Activated gamma-delta T cell (primary cell): ENCODE data around the gene SLC13A4.
"Not testable (repeated sequence)": the region's sequence is repeated elsewhere in the genome, so short reads cannot be mapped to it uniquely, and the experiment has no call there.

Source experiments
- DNase-seq: peaks from one replicate; lab custom pipeline; 2025; lab: John Stamatoyannopoulos, UW

SLC13A4 gene

DNA sequence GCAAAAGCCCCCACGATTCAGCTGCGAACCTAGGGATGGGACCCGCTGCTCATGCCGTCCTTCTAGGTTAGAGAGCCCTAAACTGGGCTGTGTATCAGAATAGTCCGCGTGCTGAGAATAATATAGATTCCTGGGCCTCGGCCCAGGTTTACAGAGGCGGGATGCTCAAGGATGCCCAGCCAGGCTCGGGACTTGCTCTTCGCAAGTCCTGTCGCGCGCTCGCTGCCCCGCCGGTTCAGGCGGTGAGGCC is 65.9 kb downstream of the SLC13A4 start:
- DNase-seq, result no peak

DNA sequence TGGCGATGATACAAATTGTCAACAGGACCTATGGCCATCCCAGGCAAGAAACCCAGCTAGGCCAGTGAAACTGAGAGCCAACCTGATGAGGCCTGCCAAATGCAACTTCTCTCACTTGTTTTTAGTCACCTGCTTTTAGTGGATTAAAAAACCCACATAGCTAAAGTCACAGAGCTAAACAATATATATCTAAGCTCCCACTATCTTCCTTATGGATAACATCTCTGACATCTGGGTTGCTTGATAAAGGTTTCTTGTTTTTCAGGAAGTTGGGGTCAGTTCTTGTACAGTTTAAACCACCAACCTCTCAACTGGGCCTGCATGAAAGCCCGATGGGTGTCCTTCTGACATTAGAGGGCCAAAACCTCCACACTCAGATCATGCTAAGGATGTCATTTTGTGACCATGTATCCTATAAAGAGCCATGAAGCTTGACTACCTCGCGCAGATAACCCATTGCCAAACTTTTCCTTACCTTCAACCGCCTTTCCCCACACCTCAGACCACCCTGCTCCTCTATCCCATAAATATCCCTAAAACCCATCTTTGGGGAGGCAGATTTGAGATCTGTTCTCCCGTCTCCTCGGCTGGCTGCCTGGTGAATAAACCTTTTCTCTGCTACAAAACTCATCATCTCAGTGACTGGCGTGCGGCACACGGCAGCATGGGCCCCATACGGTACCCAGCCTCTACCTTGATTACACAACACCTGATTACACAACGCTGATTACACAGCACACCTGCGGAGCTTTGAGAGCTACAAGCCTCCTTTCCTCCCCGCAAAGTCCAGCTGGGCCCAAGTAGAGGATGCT is 66.5 kb downstream of the SLC13A4 start:
- DNase-seq, result no peak

DNA sequence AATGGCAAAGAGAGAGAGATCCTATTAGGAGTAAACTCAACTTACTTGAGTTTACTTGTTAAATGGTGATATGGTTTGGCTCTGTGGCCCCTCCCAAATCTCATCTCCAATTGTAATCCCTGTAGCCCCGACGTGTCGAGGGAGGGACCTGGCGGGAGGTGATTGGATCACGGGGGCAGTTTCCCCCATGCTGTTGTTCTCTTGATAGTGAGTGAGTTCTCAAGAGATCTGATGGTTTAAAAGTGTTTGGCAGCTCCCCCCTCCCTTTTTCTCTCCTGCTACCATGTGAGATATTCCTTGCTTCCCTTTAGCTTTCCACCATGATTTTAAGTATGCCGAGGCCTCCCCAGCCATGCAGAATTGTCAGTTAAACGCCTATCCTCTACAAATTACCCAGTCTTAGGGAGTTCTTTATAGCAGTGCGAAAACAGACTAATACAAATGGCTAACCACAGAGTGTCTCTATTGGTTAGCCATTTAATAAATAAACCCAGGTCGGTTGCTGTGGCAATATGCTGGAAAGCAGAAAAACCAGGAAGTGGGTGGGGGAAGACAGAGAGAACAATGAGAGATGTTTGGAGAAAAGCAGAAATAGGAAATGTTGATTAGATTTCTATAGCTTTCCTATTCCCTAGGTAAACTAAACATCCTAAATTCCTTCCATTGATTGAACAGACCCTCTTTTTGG is 68.7 kb downstream of the SLC13A4 start:
- DNase-seq, result no peak

GRCh38 chr7:135658564-135658963 is 69.4 kb downstream of the SLC13A4 start:
- DNase-seq, result no peak

DNA sequence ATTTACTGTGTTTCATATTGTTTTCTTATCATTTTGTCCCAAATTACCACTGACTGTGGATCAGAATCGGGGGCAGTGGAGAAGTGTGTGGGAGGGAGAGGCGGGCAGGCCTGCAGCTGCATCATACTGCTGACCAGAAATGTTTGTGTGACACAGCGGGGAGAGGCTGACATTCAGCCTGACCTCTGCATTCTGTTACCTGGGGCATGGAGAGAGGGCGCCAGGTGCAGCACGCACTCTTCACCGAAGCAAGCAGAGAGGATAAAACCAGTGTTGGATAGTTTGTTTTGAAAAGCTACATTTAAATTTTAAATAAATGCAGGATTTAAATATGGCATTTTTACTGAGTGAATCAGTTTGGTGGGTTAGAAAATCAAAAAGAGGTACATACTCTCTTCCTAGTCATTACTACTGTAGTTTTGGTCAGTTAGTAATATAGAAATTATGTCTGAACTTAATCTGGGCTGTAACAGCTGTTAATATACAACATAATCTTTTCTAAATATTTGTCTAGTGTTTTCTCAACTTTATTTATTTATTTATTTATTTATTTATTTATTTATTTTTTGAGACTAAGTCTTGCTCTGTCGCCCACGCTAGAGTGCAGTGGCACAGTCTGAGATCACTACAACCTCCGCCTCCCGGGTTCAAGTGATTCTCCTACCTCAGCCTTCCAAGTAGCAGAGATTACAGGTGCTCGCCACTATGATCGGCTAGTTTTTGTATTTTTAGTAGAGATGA is 74.5 kb downstream of the SLC13A4 start:
- no peak for DNase-seq

- DNase-seq, result no peak
Measured at GRCh38 chr7:135650831-135651573, 77.0 kb downstream of the SLC13A4 start.

DNA sequence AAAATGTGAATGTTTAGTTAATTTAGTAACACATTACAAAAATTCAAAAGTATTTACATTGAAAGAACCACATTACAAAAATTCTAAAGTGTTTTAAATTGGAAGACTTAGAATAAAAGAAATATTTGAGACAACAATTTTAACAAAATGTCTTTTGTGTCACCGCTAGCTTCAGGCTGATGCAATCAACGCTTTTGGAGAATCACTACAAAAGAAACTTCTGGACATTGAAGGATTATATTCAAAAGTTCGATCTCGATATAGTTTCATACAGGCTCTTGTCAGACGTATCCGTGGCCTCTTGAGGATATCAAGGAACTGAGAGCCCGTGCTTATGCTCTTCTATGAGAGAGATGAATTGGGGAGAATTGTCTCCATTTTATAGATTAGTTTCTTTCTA is 79.8 kb downstream of the SLC13A4 start:
- DNase-seq, result no peak

DNA sequence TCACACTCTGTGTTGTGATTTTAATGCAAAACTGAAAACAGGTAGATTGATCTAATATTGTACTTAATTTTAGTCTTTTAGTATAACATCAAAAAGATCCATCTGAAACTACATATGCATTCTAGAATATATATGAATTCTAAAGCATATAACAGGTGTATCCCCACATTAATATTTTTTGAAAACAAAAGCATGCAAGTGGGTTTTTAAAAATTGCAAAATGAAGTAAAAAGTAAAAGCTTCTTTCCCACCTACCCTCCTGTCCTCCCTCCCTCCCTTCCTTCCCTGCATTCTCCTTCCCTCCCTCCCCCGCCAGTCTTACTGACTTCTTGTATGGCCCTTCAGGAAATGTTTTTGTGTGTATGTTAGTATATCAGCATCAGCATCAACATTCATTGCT is 80.2 kb downstream of the SLC13A4 start:
- DNase-seq, result no peak

DNA sequence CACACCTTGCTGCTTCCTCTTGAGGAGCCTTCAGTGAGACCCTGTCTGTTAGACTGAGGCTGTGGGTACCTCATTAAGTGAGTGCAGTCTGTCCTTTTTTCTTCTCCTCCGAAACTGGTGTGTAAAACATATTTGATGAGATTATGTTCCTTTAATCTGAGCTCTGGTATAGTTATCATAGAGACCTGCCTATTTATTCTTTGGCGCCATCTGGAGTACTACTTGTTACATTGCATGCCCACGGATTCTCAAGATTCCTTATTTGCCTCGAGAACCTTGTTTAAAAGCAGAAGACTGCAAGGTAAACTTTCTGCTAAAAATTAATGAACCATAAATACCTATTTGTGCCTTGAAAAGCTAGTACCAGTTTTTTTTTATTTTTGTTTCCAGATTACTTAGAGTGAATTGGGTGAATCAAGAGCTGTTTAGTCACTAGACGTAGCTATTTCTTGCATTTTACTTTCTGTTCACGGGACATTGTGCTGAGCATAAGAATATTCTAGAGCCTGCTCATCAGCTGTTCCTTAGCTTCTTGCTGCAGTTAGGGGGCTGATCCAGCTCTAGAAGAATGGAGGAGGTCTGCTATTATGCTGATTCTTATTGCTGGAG is 82.6 kb downstream of the SLC13A4 start:
- DNase-seq, result no peak

- DNase-seq, result no peak
Measured at GRCh38 chr7:135644729-135645128, 83.3 kb downstream of the SLC13A4 start.

DNA sequence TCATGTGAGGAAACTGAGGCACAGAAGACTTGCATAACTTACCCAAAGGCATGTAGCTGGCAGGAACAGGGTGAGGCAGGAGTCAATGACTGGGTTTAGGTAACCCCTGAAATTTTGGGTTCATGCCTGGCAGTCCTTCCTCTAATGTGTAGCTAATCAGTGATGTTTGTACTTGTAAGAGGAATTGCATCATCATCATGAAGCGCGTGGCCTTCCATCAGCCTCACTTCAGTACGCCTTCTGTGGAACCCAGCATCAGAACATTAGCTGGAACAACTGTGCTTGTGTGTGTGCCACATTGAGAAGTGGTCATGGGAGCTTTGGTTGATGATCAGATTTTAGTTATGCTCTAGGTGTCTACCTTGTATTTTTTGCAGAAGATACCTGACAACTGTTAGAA is 83.8 kb downstream of the SLC13A4 start:
- no peak for DNase-seq

GRCh38 chr7:135639690-135640089 is 88.3 kb downstream of the SLC13A4 start:
- not testable (repeated sequence) for DNase-seq

DNA sequence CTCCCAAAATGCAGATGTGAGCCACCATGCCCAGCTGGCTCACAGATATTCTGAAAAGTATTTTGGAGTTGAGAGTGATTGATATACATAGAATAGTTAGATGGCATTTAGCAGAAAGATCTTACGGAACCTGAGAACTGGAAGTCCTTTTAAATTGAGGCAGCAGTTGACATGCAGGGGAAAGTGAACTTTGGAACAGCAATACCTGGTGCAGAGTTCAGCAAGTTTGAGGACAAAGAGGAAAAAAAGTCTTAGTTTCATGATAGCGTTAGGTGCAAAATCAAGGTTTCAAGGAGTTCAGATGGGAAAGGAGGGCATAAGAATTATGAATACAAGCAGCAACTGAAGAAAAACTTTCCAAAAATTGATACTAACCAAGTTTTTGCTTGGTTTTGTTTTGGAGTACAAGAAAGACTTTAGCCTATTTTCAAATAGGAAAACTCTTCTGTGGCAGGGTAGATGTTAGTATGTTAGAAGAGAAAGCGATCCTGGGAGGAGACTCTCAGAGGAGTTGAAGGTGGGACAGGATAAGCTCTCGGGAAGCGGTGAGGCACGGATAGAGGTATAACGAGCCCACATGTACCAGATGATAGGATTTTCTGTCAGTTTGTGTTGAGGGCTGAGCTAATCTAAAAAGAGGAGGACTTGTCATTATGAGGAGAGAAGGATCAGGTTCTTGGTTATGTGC is 93.7 kb downstream of the SLC13A4 start:
- no peak for DNase-seq
